GM12878 (cell line): ENCODE results near the gene SERPINH1. TPM values are rescaled to one million over a fixed set of nuclear protein-coding genes. Genes with fewer than 3 reads are reported as not detected.

Source experiments
- ATAC-seq: fragments of 200-7000 bp; cut with Tn5 transposase; 3 replicates; pipeline ENCODE4 v1.9.1; 2020; ENCODE audit warnings: mild to moderate bottlenecking, moderate library complexity
- BruUV-seq: library from RNA; stranded (reverse); fragments of 400-500 nt; replicated peaks from 2 replicates; lab custom pipeline; 2021; lab: Mats Ljungman, UMichigan
- CTCF ChIA-PET: fragments of 300-600 bp; sonication (Branson Sonifier 250); formaldehyde crosslinking; extraction: SDS; loops from one replicate; lab custom pipeline; 2021; ENCODE audit warnings: inconsistent platforms; lab: Yijun Ruan, JAX
- POLR2A ChIA-PET: fragments of 350-600 bp; formaldehyde crosslinking; extraction: SDS; loops from one replicate; lab custom pipeline; 2021; ENCODE audit warnings: inconsistent platforms; lab: Charles Lee
- RAD21 ChIA-PET: fragments of 300-600 bp; sonication (Branson Sonifier 250); formaldehyde crosslinking; loops from one replicate; lab custom pipeline; 2023; ENCODE audit warnings: antibody characterized with exemption; ENCODE audit not compliant: unreplicated experiment; lab: Charles Lee
- SMC1A ChIA-PET: fragments of 300-600 bp; sonication (Branson Sonifier 250); formaldehyde crosslinking; loops from one replicate; lab custom pipeline; 2023; ENCODE audit not compliant: unreplicated experiment, uncharacterized antibody; lab: Charles Lee
- DNase-seq: peaks from one replicate; pipeline ENCODE4 v3.0.0-alpha.2; 2011; ENCODE audit warnings: low read depth, low spot score
- FAIRE-seq: peaks from 3 replicates; lab custom pipeline; 2011; peaks lifted over from hg19 to GRCh38; lab: Jason Lieb, UNC
- H2AFZ ChIP-seq: 2 replicates; pipeline ENCODE4 v1.6.0; 2011; ENCODE audit warnings: low read depth, low read length, control low read depth; ENCODE audit not compliant: control insufficient read depth
- H3K27ac ChIP-seq: 2 replicates; pipeline ENCODE4 v1.5.1; 2011; ENCODE audit warnings: control low read depth; ENCODE audit not compliant: control insufficient read depth, insufficient read depth
- H3K27me3 ChIP-seq, 2 experiments: replicated peaks in 1 of 2; 2 replicates each; pipeline versions ENCODE4 v1.6.0 to v1.6.1; 2011; ENCODE audit warnings: low read length in 1 of 2; ENCODE audit not compliant: control insufficient read depth in 2 of 2, insufficient read depth in 2 of 2
- H3K36me3 ChIP-seq, 2 experiments: 2 replicates each; pipeline ENCODE4 v1.5.1; 2011; ENCODE audit warnings: low read length in 1 of 2; ENCODE audit not compliant: control insufficient read depth in 2 of 2, insufficient read depth in 2 of 2
- H3K4me1 ChIP-seq: 2 replicates; pipeline ENCODE4 v1.6.1; 2011; ENCODE audit warnings: mild to moderate bottlenecking, low read length, moderate library complexity, mixed read lengths; ENCODE audit not compliant: control insufficient read depth, insufficient read depth
- H3K4me2 ChIP-seq: 2 replicates; pipeline ENCODE4 v1.6.0; 2011; ENCODE audit warnings: control low read depth; ENCODE audit not compliant: control insufficient read depth, insufficient read depth
- H3K4me3 ChIP-seq: fragments of 200-600 bp; sonication (generic); 2 replicates; pipeline ENCODE4 v1.5.1; 2016
- H3K79me2 ChIP-seq: 2 replicates; pipeline ENCODE4 v1.6.0; 2011; ENCODE audit warnings: low read length; ENCODE audit not compliant: control insufficient read depth, insufficient read depth
- H3K9ac ChIP-seq: 2 replicates; pipeline ENCODE4 v1.8.0; 2011; ENCODE audit warnings: low read length, control low read depth, mixed read lengths; ENCODE audit not compliant: control insufficient read depth, insufficient read depth
- H3K9me3 ChIP-seq: replicated peaks from 3 replicates; pipeline ENCODE4 v1.5.1; 2011; ENCODE audit warnings: mild to moderate bottlenecking, low read length; ENCODE audit not compliant: control insufficient read depth, insufficient read depth
- H4K20me1 ChIP-seq: 2 replicates; pipeline ENCODE4 v1.6.0; 2011; ENCODE audit not compliant: control insufficient read depth, insufficient read depth
- ATF7 ChIP-seq: fragments of 450-650 bp; IDR thresholded peaks from 2 replicates; pipeline ENCODE4 v1.6.1; 2016; ENCODE audit warnings: low read depth, mild to moderate bottlenecking
- BMI1 ChIP-seq: fragments of 450-650 bp; IDR thresholded peaks from 2 replicates; pipeline ENCODE4 v1.6.1; 2016; ENCODE audit warnings: mild to moderate bottlenecking, moderate library complexity, borderline replicate concordance
- BRCA1 ChIP-seq: IDR thresholded peaks from 2 replicates; pipeline ENCODE4 v1.6.1; 2011; ENCODE audit warnings: low read depth, low read length, improper control_type of control experiment
- CBX3 ChIP-seq: fragments of 200-600 bp; sonication (generic); IDR thresholded peaks from 2 replicates; pipeline ENCODE4 v1.6.1; 2016; ENCODE audit warnings: low read depth, borderline replicate concordance
- ELK1 ChIP-seq: IDR thresholded peaks from 2 replicates; pipeline ENCODE4 v1.6.1; 2012; ENCODE audit warnings: low read depth, low read length, improper control_type of control experiment
- EP300 ChIP-seq, 2 experiments: fragments of 150-350 bp in 1 of 2; IDR thresholded peaks; 2 replicates each; pipeline ENCODE4 v1.6.1; 2011 to 2012; ENCODE audit warnings: low read depth in 2 of 2, low read length in 2 of 2, borderline replicate concordance in 1 of 2, improper control_type of control experiment in 1 of 2, inconsistent platforms in 1 of 2; ENCODE audit not compliant: control insufficient read depth in 1 of 2
- FOS ChIP-seq: IDR thresholded peaks from 3 replicates; pipeline ENCODE4 v1.6.1; 2011; ENCODE audit warnings: borderline replicate concordance; ENCODE audit not compliant: insufficient read length; ENCODE audit errors: extremely low read depth
- MAX ChIP-seq: IDR thresholded peaks from 2 replicates; pipeline ENCODE4 v1.6.1; 2012; ENCODE audit warnings: low read depth, low read length, improper control_type of control experiment
- MEF2B ChIP-seq: fragments of 450-650 bp; IDR thresholded peaks from 2 replicates; pipeline ENCODE4 v1.6.1; 2018; ENCODE audit warnings: mild to moderate bottlenecking, moderate library complexity; ENCODE audit not compliant: partially characterized antibody, poor library complexity, severe bottlenecking
- NBN ChIP-seq: fragments of 450-650 bp; IDR thresholded peaks from 2 replicates; pipeline ENCODE4 v1.6.1; 2016
- NR2F1 ChIP-seq: fragments of 450-650 bp; conservative IDR thresholded peaks from 2 replicates; pipeline ENCODE4 v1.6.1; 2017; ENCODE audit warnings: mild to moderate bottlenecking
- NRF1 ChIP-seq: conservative IDR thresholded peaks from 2 replicates; pipeline ENCODE4 v1.6.1; 2011; ENCODE audit warnings: mild to moderate bottlenecking, low read depth, low read length, improper control_type of control experiment
- PAX5 ChIP-seq: IDR thresholded peaks from 2 replicates; pipeline ENCODE4 v1.6.1; 2011; ENCODE audit warnings: low read depth, low read length, borderline replicate concordance
- SMAD1 ChIP-seq: fragments of 450-650 bp; IDR thresholded peaks from 2 replicates; pipeline ENCODE4 v1.6.1; 2018; ENCODE audit warnings: mild to moderate bottlenecking, low read depth; ENCODE audit not compliant: partially characterized antibody
- YBX1 ChIP-seq: fragments of 450-650 bp; IDR thresholded peaks from 2 replicates; pipeline ENCODE4 v1.6.1; 2016; ENCODE audit warnings: antibody characterized with exemption
- ZBTB33 ChIP-seq: fragments of 450-650 bp; IDR thresholded peaks from 2 replicates; pipeline ENCODE4 v1.6.1; 2017; ENCODE audit warnings: mild to moderate bottlenecking
- ZBTB40 ChIP-seq: fragments of 450-650 bp; IDR thresholded peaks from 2 replicates; pipeline ENCODE4 v1.6.1; 2016; ENCODE audit warnings: mild to moderate bottlenecking, moderate library complexity, borderline replicate concordance
- ZNF384 ChIP-seq: IDR thresholded peaks from 2 replicates; pipeline ENCODE4 v1.6.1; 2012; ENCODE audit warnings: low read depth, mild to moderate bottlenecking, low read length, improper control_type of control experiment, borderline replicate concordance
- WGBS: methylation state at CpG from one replicate; pipeline ENCODE4 v1.1.6; 2016; ENCODE audit warnings: low lambda C conversion rate; ENCODE audit not compliant: insufficient replicate concordance, insufficient coverage; ENCODE audit errors: missing lambda C conversion rate; 5-methylcytosine and 5-hydroxymethylcytosine counted together
- in situ Hi-C: fragments of 300-500 bp; cut with MboI; formaldehyde crosslinking; loops from 9 replicates; pipeline ENCODE4 v1.14.3; 2018; ENCODE audit warnings: mixed read lengths
- intact Hi-C: fragments of 100-400 bp; cut with micrococcal nuclease; formaldehyde crosslinking; loops from one replicate; pipeline ENCODE4 v1.14.2; 2022; ENCODE audit not compliant: unreplicated experiment
- polyA plus RNA-seq, 11 experiments: library from polyadenylated mRNA; depleted of rRNA in 4 of 11; unstranded in 6 of 11; stranded (reverse) in 5 of 11; fragments of >200 nt; fragmentation: Nextera tagmentation in 4 of 11; fragmentation: Illumina TruSeq in 1 of 11; extraction: Ambion mirVana in 4 of 11; extraction: Trizol in 1 of 11; gene quantifications; 1 replicate in 1 of 11; 2 replicates in 10 of 11; pipeline versions ENCODE4 v1.2.1 to v1.2.3, GENCODE V29; 2011 to 2016; ENCODE audit warnings: inconsistent platforms in 2 of 11, missing spikeins in 2 of 11, low read depth in 1 of 11
- total RNA-seq, 4 experiments: library from RNA; depleted of rRNA in 3 of 4; stranded (reverse); fragments of >200 nt in 3 of 4; fragmentation: Illumina TruSeq in 1 of 4; extraction: Trizol in 1 of 4; gene quantifications; 2 replicates each; pipeline versions ENCODE4 v1.2.1 to v1.2.3, GENCODE V29; 2013 to 2021

SERPINH1 gene
- total and polyA plus RNA-seq, 10 of the 15 experiments (the other 5 are each of a cell fraction or from before 2014, with no cell fraction given): 0.34 to 19.8 (median 13.7) TPM

- no peak overlapping the region for H2AFZ ChIP-seq
- no peak overlapping the region for H3K9ac ChIP-seq
- H3K27ac ChIP-seq: no peak overlapping the region
- no peak overlapping the region for H3K4me3 ChIP-seq
- no peak for FAIRE-seq
- H4K20me1 ChIP-seq: no peaks in the 10 kb centered on the region
- in situ Hi-C loops: no loop called here
- CTCF ChIA-PET: interaction anchor here (2.2 to 15.9 kb wide), 6 partner anchors 15 to 146 kb away, joined by 8 to 288 read pairs (median 40); no protein-coding TSS in a partner anchor
- no TSS peak for BruUV-seq
- WGBS: 7% methylated on average over 1 of the region's 1 CpG
- no peak overlapping the region for H3K4me2 ChIP-seq
- DNase-seq: no peak
- peaks cover 29% of the 10 kb centered on the region for H3K4me1 ChIP-seq
- no peaks in the 10 kb centered on the region for H3K36me3 ChIP-seq
- H3K79me2 ChIP-seq: no peaks in the 10 kb centered on the region
- POLR2A ChIA-PET: no interaction called here
- RAD21 ChIA-PET: interaction anchor here (0.5 to 5.3 kb wide), 6 partner anchors 10 to 348 kb away, joined by 3 to 34 read pairs (median 3); partner anchors contain the start of gene GDPD5
- intact Hi-C loops: no loop called here
- H3K9me3 ChIP-seq: no peaks in the 10 kb centered on the region
- ATAC-seq: no peak
- SMC1A ChIA-PET: interaction anchor here (0.7 to 7.9 kb wide), 4 partner anchors 13 to 145 kb away, joined by 3 to 114 read pairs (median 23); no protein-coding TSS in a partner anchor
- no peaks in the 10 kb centered on the region for H3K27me3 ChIP-seq
- TF ChIP-seq SMAD1: no peak
- TF ChIP-seq EP300 (IDR thresholded peaks at IDR 0.05; ENCODE audit: borderline replicate concordance in 1 of 2, control insufficient read depth in 1 of 2, low read depth in 2 of 2, low read length in 2 of 2): no peak
- no peak for TF ChIP-seq NRF1
- TF ChIP-seq ZBTB40: no peak
- no peak for TF ChIP-seq BRCA1
- TF ChIP-seq FOS: no peak
- TF ChIP-seq NR2F1: no peak
- TF ChIP-seq BMI1: no peak
- TF ChIP-seq MEF2B: no peak
- TF ChIP-seq YBX1: no peak
- no peak for TF ChIP-seq MAX
- TF ChIP-seq NBN: no peak
- TF ChIP-seq ATF7: no peak
- TF ChIP-seq ZBTB33: no peak
- no peak for TF ChIP-seq CBX3
- TF ChIP-seq PAX5: no peak
- TF ChIP-seq ZNF384: no peak
- TF ChIP-seq ELK1: no peak
Measured at GRCh38 chr11:75535071-75535470, 27.0 kb upstream of the SERPINH1 start.
